Nephron progenitor cell (in vitro differentiated cells): ENCODE data around the gene TDRKH.
"Not testable (repeated sequence)": the region's sequence is repeated elsewhere in the genome, so short reads cannot be mapped to it uniquely, and the experiment has no call there.

Experiments used
- DNase-seq: peaks from one replicate; pipeline ENCODE4 v3.0.0; 2021
- H3K27ac Mint-ChIP-seq: 2 replicates; pipeline ENCODE4 v1.8.0; 2021; ENCODE audit warnings: mild to moderate bottlenecking, moderate library complexity, mixed read lengths
- H3K27me3 Mint-ChIP-seq: 2 replicates; pipeline ENCODE4 v1.8.0; 2021; ENCODE audit warnings: mild to moderate bottlenecking, low read depth, mixed read lengths; ENCODE audit not compliant: poor library complexity
- H3K36me3 Mint-ChIP-seq: 2 replicates; pipeline ENCODE4 v1.8.0; 2021; ENCODE audit warnings: low read depth, mixed read lengths
- H3K4me1 Mint-ChIP-seq: 2 replicates; pipeline ENCODE4 v1.8.0; 2021; ENCODE audit warnings: mixed read lengths
- H3K4me3 Mint-ChIP-seq: 2 replicates; pipeline ENCODE4 v1.8.0; 2021; ENCODE audit warnings: mild to moderate bottlenecking, moderate library complexity, mixed read lengths
- H3K9me3 Mint-ChIP-seq: 2 replicates; pipeline ENCODE4 v1.8.0; 2021; ENCODE audit warnings: mild to moderate bottlenecking, moderate library complexity, mixed read lengths
- CTCF ChIP-seq: fragments of 200-600 bp; sonication (generic); IDR thresholded peaks from 2 replicates; pipeline ENCODE4 v1.5.0; 2021; ENCODE audit warnings: antibody characterized with exemption

The TDRKH gene

GRCh38 chr1:151782741-151783140 lies 7.6 kb downstream of the TDRKH start:
- no peak for DNase-seq
- Mint-ChIP-seq H3K27ac (no peak overlapping the region), H3K9me3 (no peaks in the 10 kb centered on the region), H3K27me3 (peaks cover 13% of the 10 kb centered on the region), H3K4me3 (no peak overlapping the region), H3K4me1 (no peaks in the 10 kb centered on the region), H3K36me3 (peaks cover 4% of the 10 kb centered on the region)
- TF ChIP-seq CTCF = no peak

GRCh38 chr1:151782026-151782425 lies 8.3 kb downstream of the TDRKH start:
- not testable (repeated sequence) for DNase-seq, H3K4me3 Mint-ChIP-seq, H3K27ac Mint-ChIP-seq, H3K36me3 Mint-ChIP-seq, H3K9me3 Mint-ChIP-seq, H3K4me1 Mint-ChIP-seq
- H3K27me3 Mint-ChIP-seq = peaks cover 13% of the 10 kb centered on the region

GRCh38 chr1:151780736-151781135 lies 9.6 kb downstream of the TDRKH start:
- not testable (repeated sequence) for H3K9me3 Mint-ChIP-seq, H3K4me3 Mint-ChIP-seq, H3K4me1 Mint-ChIP-seq, H3K27ac Mint-ChIP-seq, DNase-seq, H3K27me3 Mint-ChIP-seq
- H3K36me3 Mint-ChIP-seq = peaks cover 16% of the 10 kb centered on the region

GRCh38 chr1:151779852-151780251 lies 10.4 kb downstream of the TDRKH start:
- no peaks in the 10 kb centered on the region for H3K4me1 Mint-ChIP-seq
- peaks cover 23% of the 10 kb centered on the region for H3K36me3 Mint-ChIP-seq
- no peaks in the 10 kb centered on the region for H3K9me3 Mint-ChIP-seq
- H3K27me3 Mint-ChIP-seq = peaks cover 8% of the 10 kb centered on the region
- no peak overlapping the region for H3K4me3 Mint-ChIP-seq
- no peak overlapping the region for H3K27ac Mint-ChIP-seq
- no peak for DNase-seq
- no peak for TF ChIP-seq CTCF

GRCh38 chr1:151777317-151777716 lies 13.0 kb downstream of the TDRKH start:
- Mint-ChIP-seq H3K4me3 (no peak overlapping the region), H3K9me3 (no peaks in the 10 kb centered on the region), H3K27me3 (peaks cover 14% of the 10 kb centered on the region), H3K4me1 (no peaks in the 10 kb centered on the region), H3K36me3 (peaks cover 23% of the 10 kb centered on the region), H3K27ac (no peak overlapping the region)
- no peak for TF ChIP-seq CTCF
- DNase-seq = no peak

GRCh38 chr1:151776665-151777062 lies 13.6 kb downstream of the TDRKH start:
- Mint-ChIP-seq H3K27ac (no peak overlapping the region), H3K36me3 (peaks cover 23% of the 10 kb centered on the region), H3K4me1 (no peaks in the 10 kb centered on the region), H3K4me3 (no peak overlapping the region), H3K9me3 (no peaks in the 10 kb centered on the region), H3K27me3 (peaks cover 14% of the 10 kb centered on the region)
- TF ChIP-seq CTCF = no peak
- DNase-seq = no peak

- H3K4me3 Mint-ChIP-seq = no peak overlapping the region
- H3K27me3 Mint-ChIP-seq = peaks cover 14% of the 10 kb centered on the region
- no peak overlapping the region for H3K27ac Mint-ChIP-seq
- H3K9me3 Mint-ChIP-seq = no peaks in the 10 kb centered on the region
- no peak for TF ChIP-seq CTCF
- H3K36me3 Mint-ChIP-seq = peaks cover 19% of the 10 kb centered on the region
- no peaks in the 10 kb centered on the region for H3K4me1 Mint-ChIP-seq
- no peak for DNase-seq
Measured at GRCh38 chr1:151775894-151776664, 14.2 kb downstream of the TDRKH start.
